ENCODE measurements around the gene PAAF1. TPM values are rescaled to one million over a fixed set of nuclear protein-coding genes. Genes with fewer than 3 reads are reported as not detected.

PAAF1 gene
- total and polyA plus RNA-seq, 10 donors = 8.1 to 18.1 (median 13.7) TPM

DNA sequence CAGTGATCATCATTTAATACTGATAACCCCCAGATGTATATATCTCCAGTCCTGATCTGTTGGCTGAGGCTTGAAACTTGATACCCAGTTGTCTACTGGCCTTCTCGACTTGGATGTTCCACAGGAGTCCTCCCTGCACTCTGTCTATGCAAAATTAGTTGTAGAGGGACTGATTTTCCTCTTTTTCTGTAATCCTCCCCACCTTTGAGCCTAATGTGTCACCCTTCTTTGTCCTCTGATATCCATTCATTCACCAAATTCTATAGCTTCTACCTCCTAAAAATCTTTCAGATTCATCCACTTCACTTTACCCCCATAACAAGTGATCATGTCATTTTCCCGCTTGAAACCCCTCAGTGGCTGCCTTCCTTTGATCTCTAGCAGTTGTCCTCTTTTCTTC is 16.6 kb upstream of the PAAF1 start:
- Histone ChIP-seq H3K4me3 (no peak overlapping the region), H3K27me3 (replicated peaks in 1 of 7) (no peaks in the 10 kb centered on the region), H3K27ac (no peak overlapping the region), H3K36me3 (peaks cover 0 to 61% (median 26%) of the 10 kb centered on the region in 6 donors), H3K9me3 (no peaks in the 10 kb centered on the region), H3K4me1 (no peaks in the 10 kb centered on the region)
- DNase-seq = no peak
- WGBS, 5 donors = 77 to 86% (median 85%) methylated on average over 2 of the region's 2 CpGs
- intact Hi-C loops (cut with DNase I; ENCODE audit: low total_unique reads) = no loop called here
- no peak for TF ChIP-seq POLR2AphosphoS5 (IDR thresholded peaks at IDR 0.05)
- TF ChIP-seq, protein P1, sequence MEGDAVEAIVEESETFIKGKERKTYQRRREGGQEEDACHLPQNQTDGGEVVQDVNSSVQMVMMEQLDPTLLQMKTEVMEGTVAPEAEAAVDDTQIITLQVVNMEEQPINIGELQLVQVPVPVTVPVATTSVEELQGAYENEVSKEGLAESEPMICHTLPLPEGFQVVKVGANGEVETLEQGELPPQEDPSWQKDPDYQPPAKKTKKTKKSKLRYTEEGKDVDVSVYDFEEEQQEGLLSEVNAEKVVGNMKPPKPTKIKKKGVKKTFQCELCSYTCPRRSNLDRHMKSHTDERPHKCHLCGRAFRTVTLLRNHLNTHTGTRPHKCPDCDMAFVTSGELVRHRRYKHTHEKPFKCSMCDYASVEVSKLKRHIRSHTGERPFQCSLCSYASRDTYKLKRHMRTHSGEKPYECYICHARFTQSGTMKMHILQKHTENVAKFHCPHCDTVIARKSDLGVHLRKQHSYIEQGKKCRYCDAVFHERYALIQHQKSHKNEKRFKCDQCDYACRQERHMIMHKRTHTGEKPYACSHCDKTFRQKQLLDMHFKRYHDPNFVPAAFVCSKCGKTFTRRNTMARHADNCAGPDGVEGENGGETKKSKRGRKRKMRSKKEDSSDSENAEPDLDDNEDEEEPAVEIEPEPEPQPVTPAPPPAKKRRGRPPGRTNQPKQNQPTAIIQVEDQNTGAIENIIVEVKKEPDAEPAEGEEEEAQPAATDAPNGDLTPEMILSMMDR (IDR thresholded peaks at IDR 0.05 in 8 of 11, conservative IDR thresholded peaks at IDR 0.05 in 3 of 11) = no peak
- no peak for TF ChIP-seq POLR2A (IDR thresholded peaks at IDR 0.05)

DNA sequence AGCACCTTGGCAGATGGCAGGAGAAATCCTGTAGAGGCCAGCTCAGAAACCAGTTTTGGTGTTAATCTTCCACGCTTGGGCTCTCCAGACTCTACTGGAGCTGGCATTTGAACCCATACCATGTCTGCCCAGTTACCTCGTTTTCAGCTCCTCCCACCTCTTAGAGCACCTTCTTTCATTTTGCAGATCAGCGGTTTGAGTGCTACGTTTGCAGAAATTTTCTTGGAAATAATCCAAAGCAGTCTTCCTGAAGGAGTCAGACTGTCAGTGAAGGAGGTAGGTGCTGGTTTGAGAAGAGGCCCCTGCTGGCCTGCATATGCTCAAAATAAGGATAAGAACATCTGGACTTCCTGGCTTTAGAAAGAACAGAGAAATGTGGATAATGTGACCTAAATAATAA is 13.8 kb upstream of the PAAF1 start:
- H3K9me3 ChIP-seq = no peaks in the 10 kb centered on the region
- WGBS, 5 donors = 69 to 81% (median 80%) methylated on average over 4 of the region's 4 CpGs
- TF ChIP-seq POLR2AphosphoS5 (IDR thresholded peaks at IDR 0.05) (no peak), POLR2A (IDR thresholded peaks at IDR 0.05) (no peak)
- TF ChIP-seq, protein P1 (IDR thresholded peaks at IDR 0.05 in 8 of 11, conservative IDR thresholded peaks at IDR 0.05 in 3 of 11) = no peak

DNA sequence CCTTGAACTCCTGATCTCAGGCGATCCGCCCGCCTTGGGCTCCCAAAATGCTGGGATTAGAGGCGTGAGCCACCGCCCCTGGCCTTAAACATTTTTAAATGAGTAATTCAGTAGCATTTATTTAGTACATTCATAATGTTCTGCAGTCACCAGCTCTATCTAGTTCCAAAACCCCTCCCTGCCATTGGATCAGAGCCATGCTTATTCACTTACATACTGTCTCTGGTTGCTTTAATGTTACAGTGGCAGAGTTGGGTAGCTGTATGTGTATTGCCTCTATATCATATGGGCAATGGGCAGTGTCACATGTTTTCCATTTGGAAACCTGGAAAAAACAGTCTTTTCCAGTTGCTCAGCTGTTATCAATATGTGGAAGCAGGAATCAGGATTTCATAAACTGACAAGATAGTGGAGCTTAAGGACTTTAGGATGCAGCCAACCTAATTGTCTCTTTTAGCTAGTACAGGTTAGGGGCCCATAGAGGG is 10.7 kb upstream of the PAAF1 start:
- Histone ChIP-seq H3K9me3 (no peaks in the 10 kb centered on the region), H3K36me3 (peaks cover 0 to 69% (median 29%) of the 10 kb centered on the region in 6 donors), H3K4me1 (no peaks in the 10 kb centered on the region), H3K27me3 (replicated peaks in 1 of 7) (no peaks in the 10 kb centered on the region), H3K4me3 (no peak overlapping the region), H3K27ac (no peak overlapping the region)
- TF ChIP-seq POLR2A (IDR thresholded peaks at IDR 0.05) = no peak
- TF ChIP-seq, protein P1 (IDR thresholded peaks at IDR 0.05 in 8 of 11, conservative IDR thresholded peaks at IDR 0.05 in 3 of 11) = no peak
- WGBS, 5 donors = 93 to 99% (median 98%) methylated on average over 5 of the region's 5 CpGs
- intact Hi-C loops (cut with DNase I; ENCODE audit: low total_unique reads) = no loop called here
- no peak for DNase-seq

More for the DNA sequence above, 13.8 kb upstream of the PAAF1 start:
- peaks cover 0 to 61% (median 24%) of the 10 kb centered on the region in 6 donors for H3K36me3 ChIP-seq
- intact Hi-C loops (cut with DNase I; ENCODE audit: low total_unique reads) = no loop called here
- no peaks in the 10 kb centered on the region for H3K27me3 ChIP-seq (replicated peaks in 1 of 7)
- no peaks in the 10 kb centered on the region for H3K4me1 ChIP-seq
- H3K27ac ChIP-seq = no peak overlapping the region
- no peak for DNase-seq
- no peak overlapping the region for H3K4me3 ChIP-seq

DNA sequence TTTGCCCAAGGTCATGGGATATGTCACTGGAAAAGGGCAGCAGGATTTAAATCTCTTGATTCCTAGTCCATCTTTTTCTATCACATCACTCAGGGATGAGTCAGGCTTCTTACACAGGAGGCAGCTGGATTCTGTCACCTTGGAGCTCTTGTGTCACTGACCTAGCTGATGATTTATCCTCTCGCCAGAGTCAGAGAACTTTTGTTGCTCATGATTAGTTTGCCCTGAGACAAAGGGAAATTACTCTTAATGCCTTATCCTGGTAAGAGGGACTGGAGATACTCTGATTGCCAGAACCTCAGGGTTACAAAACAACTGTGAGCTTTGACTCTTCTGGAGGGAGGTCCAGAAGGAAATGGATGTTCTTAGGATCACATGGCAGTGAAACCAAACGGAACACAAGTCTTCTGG is 10.2 kb upstream of the PAAF1 start:
- Histone ChIP-seq H3K4me3 (no peak overlapping the region), H3K27me3 (replicated peaks in 1 of 7) (no peaks in the 10 kb centered on the region), H3K27ac (no peak overlapping the region), H3K36me3 (peaks cover 0 to 69% (median 31%) of the 10 kb centered on the region in 6 donors), H3K4me1 (no peaks in the 10 kb centered on the region), H3K9me3 (no peaks in the 10 kb centered on the region)
- TF ChIP-seq POLR2AphosphoS5 (IDR thresholded peaks at IDR 0.05) (no peak), POLR2A (IDR thresholded peaks at IDR 0.05) (no peak)
- 51 to 87% (median 80%) methylated on average over 2 of the region's 2 CpGs for WGBS, 5 donors
- intact Hi-C loops (cut with DNase I; ENCODE audit: low total_unique reads) = no loop called here
- DNase-seq = no peak
